B cell (primary cell): ENCODE results near the gene SCART1. TPM values are rescaled to one million over a fixed set of nuclear protein-coding genes. Genes with fewer than 3 reads are reported as not detected.

Experiments used
- ATAC-seq: fragments of 200-7000 bp; cut with Tn5 transposase; one replicate; pipeline ENCODE4 v1.10.0; 2021; ENCODE audit warnings: low read depth, mild to moderate bottlenecking, moderate number of reproducible peaks, moderate library complexity
- CTCF ChIA-PET: fragments of 350-600 bp; sonication (Branson Sonifier 250); formaldehyde crosslinking; loops from one replicate; lab custom pipeline; 2021; ENCODE audit warnings: antibody characterized with exemption, inconsistent platforms; lab: Charles Lee
- POLR2A ChIA-PET: fragments of 350-600 bp; sonication (Branson Sonifier 250); formaldehyde crosslinking; loops from one replicate; lab custom pipeline; 2021; ENCODE audit warnings: antibody characterized with exemption; lab: Charles Lee
- DNase-seq: peaks from one replicate; pipeline ENCODE4 v3.0.0; 2013
- H2AFZ ChIP-seq: 2 replicates; pipeline ENCODE4 v1.6.1; 2012; ENCODE audit warnings: mild to moderate bottlenecking, low read depth, low read length; ENCODE audit not compliant: insufficient read depth, poor library complexity, severe bottlenecking
- H3K27ac ChIP-seq, 2 donors: 1 replicate in 1 of 2; 2 replicates in 1 of 2; pipeline ENCODE4 v1.5.1; 2012 to 2013; ENCODE audit warnings: low read length in 2 of 2, mild to moderate bottlenecking in 2 of 2, moderate library complexity in 1 of 2
- H3K27me3 ChIP-seq, 4 experiments: fragments of 200-600 bp in 1 of 4; sonication (generic) in 1 of 4; replicated peaks in 1 of 4; 1 replicate in 2 of 4; 2 replicates in 2 of 4; pipeline versions ENCODE4 v1.6.1 to v1.7.0; 2013 to 2016; ENCODE audit warnings: low read length in 3 of 4, mild to moderate bottlenecking in 2 of 4, mixed read lengths in 1 of 4, moderate library complexity in 1 of 4; ENCODE audit not compliant: insufficient read depth in 4 of 4, control insufficient read depth in 3 of 4; ENCODE audit errors: control extremely low read depth in 1 of 4
- H3K36me3 ChIP-seq, 2 experiments: replicated peaks in 1 of 2; 1 replicate in 1 of 2; 2 replicates in 1 of 2; pipeline versions ENCODE4 v1.6.1 to v1.7.1; 2013; ENCODE audit warnings: low read length in 1 of 2; ENCODE audit not compliant: insufficient read depth in 2 of 2, control insufficient read depth in 1 of 2; ENCODE audit errors: control extremely low read depth in 1 of 2, extremely low read depth in 1 of 2
- H3K4me1 ChIP-seq, 2 donors: fragments of 200-600 bp in 1 of 2; sonication (generic) in 1 of 2; 1 replicate in 1 of 2; 2 replicates in 1 of 2; pipeline versions ENCODE4 v1.5.1 to v1.6.1; 2013 to 2017; ENCODE audit warnings: low read length in 2 of 2; ENCODE audit not compliant: control insufficient read depth in 2 of 2, insufficient read depth in 2 of 2
- H3K4me2 ChIP-seq: replicated peaks from 2 replicates; pipeline ENCODE3; 2012; ENCODE audit warnings: mild to moderate bottlenecking, low read depth, low read length; ENCODE audit not compliant: poor library complexity, severe bottlenecking
- H3K4me3 ChIP-seq, 5 experiments: fragments of 200-600 bp in 1 of 5; sonication (generic) in 1 of 5; 1 replicate in 3 of 5; 2 replicates in 2 of 5; pipeline versions ENCODE4 v1.5.1 to v1.7.0; 2011 to 2016; ENCODE audit warnings: low read length in 4 of 5, mild to moderate bottlenecking in 4 of 5, low read depth in 2 of 5, control low read depth in 1 of 5, moderate library complexity in 1 of 5; ENCODE audit not compliant: insufficient read depth in 1 of 5; ENCODE audit errors: control extremely low read depth in 1 of 5, extremely low read depth in 1 of 5
- H3K79me2 ChIP-seq: fragments of 200-600 bp; sonication (generic); one replicate; pipeline ENCODE4 v1.6.0; 2016; ENCODE audit warnings: low read length; ENCODE audit not compliant: control insufficient read depth, insufficient read depth
- H3K9ac ChIP-seq: fragments of 200-600 bp; sonication (generic); 2 replicates; pipeline ENCODE4 v1.6.1; 2017; ENCODE audit warnings: mild to moderate bottlenecking, low read length, moderate library complexity
- H3K9me3 ChIP-seq, 3 donors: one replicate each; pipeline versions ENCODE4 v1.6.1 to v1.7.1; 2013; ENCODE audit warnings: low read length in 2 of 3; ENCODE audit not compliant: control insufficient read depth in 2 of 3, insufficient read depth in 1 of 3; ENCODE audit errors: control extremely low read depth in 1 of 3
- H4K20me1 ChIP-seq: 2 replicates; pipeline ENCODE4 v1.6.0; 2012; ENCODE audit warnings: mild to moderate bottlenecking, low read length; ENCODE audit not compliant: insufficient read depth, control insufficient read depth, poor library complexity, severe bottlenecking
- H3K27ac Mint-ChIP-seq: one replicate; pipeline ENCODE4 v1.8.0; 2021; ENCODE audit warnings: mixed read lengths
- H3K27me3 Mint-ChIP-seq: one replicate; pipeline ENCODE4 v1.8.0; 2021; ENCODE audit warnings: mixed read lengths
- H3K4me1 Mint-ChIP-seq: one replicate; pipeline ENCODE4 v1.8.0; 2021; ENCODE audit warnings: mixed read lengths
- H3K4me3 Mint-ChIP-seq: one replicate; pipeline ENCODE4 v1.8.0; 2021; ENCODE audit warnings: mixed read lengths
- H3K9me3 Mint-ChIP-seq: one replicate; pipeline ENCODE4 v1.8.0; 2022; ENCODE audit warnings: mixed read lengths; ENCODE audit not compliant: insufficient read depth
- EZH2 ChIP-seq: IDR thresholded peaks from 2 replicates; pipeline ENCODE4 v1.6.1; 2012; ENCODE audit warnings: borderline replicate concordance, low read depth, mild to moderate bottlenecking, moderate library complexity, low read length; ENCODE audit not compliant: insufficient read depth, poor library complexity, severe bottlenecking
- WGBS: methylation state at CpG from one replicate; pipeline ENCODE4 v1.1.5; 2013; ENCODE audit warnings: missing lambda C conversion rate; ENCODE audit not compliant: insufficient coverage; 5-methylcytosine and 5-hydroxymethylcytosine counted together
- intact Hi-C: fragments of 100-400 bp; cut with micrococcal nuclease; formaldehyde crosslinking; loops from one replicate; pipeline ENCODE4 v1.10.0; 2022
- polyA plus RNA-seq: library from polyadenylated mRNA; depleted of rRNA; stranded (reverse); fragments of >200 nt; gene quantifications from 2 replicates; pipeline ENCODE4 v1.2.3, GENCODE V29; 2012
- total RNA-seq, 2 donors: library from RNA; stranded (reverse); fragments of 120-200 nt in 1 of 2; gene quantifications; 1 replicate in 1 of 2; 2 replicates in 1 of 2; pipeline versions ENCODE4 v1.2.3 to v1.2.4, GENCODE V29; 2013 to 2022
- TF ChIP-seq, protein P1 (sequence below): fragments of 200-600 bp; IDR thresholded peaks from one replicate; pipeline ENCODE4 v1.8.0; 2022; ENCODE audit warnings: antibody characterized with exemption, mild to moderate bottlenecking

SCART1 gene
- total and polyA plus RNA-seq, 2 donors (not counting 1 experiment from before 2014, with no cell fraction given): 4.1 to 4.7 TPM

- Histone ChIP-seq H4K20me1 (no peaks in the 10 kb centered on the region), H3K9ac (no peak overlapping the region), H3K4me1 (no peaks in the 10 kb centered on the region), H3K79me2 (no peaks in the 10 kb centered on the region), H3K27me3 (no peaks in the 10 kb centered on the region), H3K4me2 (no peak overlapping the region), H3K27ac (no peak overlapping the region), H2AFZ (no peak overlapping the region), H3K9me3 (peaks cover 3 to 22% (median 10%) of the 10 kb centered on the region in 3 donors), H3K4me3 (no peak overlapping the region), H3K36me3 (no peaks in the 10 kb centered on the region)
- intact Hi-C loops: no loop called here
- no peaks in the 10 kb centered on the region for H3K4me1 Mint-ChIP-seq
- H3K9me3 Mint-ChIP-seq: peaks cover 19% of the 10 kb centered on the region
- ChIA-PET CTCF (no interaction called here), POLR2A (no interaction called here)
- no peak for DNase-seq
- TF ChIP-seq EZH2: no peak
- TF ChIP-seq, protein P1, sequence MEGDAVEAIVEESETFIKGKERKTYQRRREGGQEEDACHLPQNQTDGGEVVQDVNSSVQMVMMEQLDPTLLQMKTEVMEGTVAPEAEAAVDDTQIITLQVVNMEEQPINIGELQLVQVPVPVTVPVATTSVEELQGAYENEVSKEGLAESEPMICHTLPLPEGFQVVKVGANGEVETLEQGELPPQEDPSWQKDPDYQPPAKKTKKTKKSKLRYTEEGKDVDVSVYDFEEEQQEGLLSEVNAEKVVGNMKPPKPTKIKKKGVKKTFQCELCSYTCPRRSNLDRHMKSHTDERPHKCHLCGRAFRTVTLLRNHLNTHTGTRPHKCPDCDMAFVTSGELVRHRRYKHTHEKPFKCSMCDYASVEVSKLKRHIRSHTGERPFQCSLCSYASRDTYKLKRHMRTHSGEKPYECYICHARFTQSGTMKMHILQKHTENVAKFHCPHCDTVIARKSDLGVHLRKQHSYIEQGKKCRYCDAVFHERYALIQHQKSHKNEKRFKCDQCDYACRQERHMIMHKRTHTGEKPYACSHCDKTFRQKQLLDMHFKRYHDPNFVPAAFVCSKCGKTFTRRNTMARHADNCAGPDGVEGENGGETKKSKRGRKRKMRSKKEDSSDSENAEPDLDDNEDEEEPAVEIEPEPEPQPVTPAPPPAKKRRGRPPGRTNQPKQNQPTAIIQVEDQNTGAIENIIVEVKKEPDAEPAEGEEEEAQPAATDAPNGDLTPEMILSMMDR: no peak
- H3K4me3 Mint-ChIP-seq: no peak overlapping the region
- WGBS: 97% methylated on average over 6 of the region's 10 CpGs
- no peak overlapping the region for H3K27ac Mint-ChIP-seq
- peaks cover 9% of the 10 kb centered on the region for H3K27me3 Mint-ChIP-seq
- no peak for ATAC-seq
These were observed 27.9 kb downstream of the SCART1 start for GRCh38 chr10:133481657-133482056.

GRCh38 chr10:133484818-133485217, 31.1 kb downstream of the SCART1 start:
- CTCF ChIA-PET: no interaction called here
- POLR2A ChIA-PET: no interaction called here
- H3K9me3 Mint-ChIP-seq: peaks cover 28% of the 10 kb centered on the region

More at GRCh38 chr10:133484818-133485217, 31.1 kb downstream of the SCART1 start:
- Histone ChIP-seq H3K27ac (no peak overlapping the region), H3K79me2 (no peaks in the 10 kb centered on the region), H4K20me1 (no peaks in the 10 kb centered on the region), H3K27me3 (peaks cover 0 to 3% (median 0%) of the 10 kb centered on the region in 4 experiments), H3K9me3 (peaks cover 6 to 42% (median 23%) of the 10 kb centered on the region in 3 donors), H2AFZ (no peak overlapping the region), H3K9ac (no peak overlapping the region), H3K4me2 (no peak overlapping the region), H3K4me1 (no peaks in the 10 kb centered on the region), H3K4me3 (no peak overlapping the region), H3K36me3 (no peaks in the 10 kb centered on the region)
- Mint-ChIP-seq H3K27ac (no peak overlapping the region), H3K4me3 (no peak overlapping the region), H3K27me3 (peaks cover 12% of the 10 kb centered on the region), H3K4me1 (no peaks in the 10 kb centered on the region)
- no peak for DNase-seq
- intact Hi-C loops: no loop called here
- no peak for ATAC-seq
- TF ChIP-seq EZH2: no peak
- TF ChIP-seq, protein P1: no peak
